PC-3 (cell line): ENCODE data around the gene HYOU1. TPM values are rescaled to one million over a fixed set of nuclear protein-coding genes. Genes with fewer than 3 reads are reported as not detected.

Source experiments
- ATAC-seq: fragments of 200-7000 bp; cut with Tn5 transposase; 2 replicates; pipeline ENCODE4 v1.9.1; 2020; ENCODE audit warnings: mild to moderate bottlenecking, moderate library complexity
- BruUV-seq: library from RNA; stranded (reverse); fragments of 400-500 nt; replicated peaks from 2 replicates; lab custom pipeline; 2021; lab: Mats Ljungman, UMichigan
- CTCF ChIA-PET: fragments of 300-600 bp; sonication (Branson Sonifier 250); formaldehyde crosslinking; loops from one replicate; lab custom pipeline; 2022; ENCODE audit warnings: antibody characterized with exemption; lab: Charles Lee
- POLR2A ChIA-PET: fragments of 300-600 bp; sonication (Branson Sonifier 250); formaldehyde crosslinking; loops from one replicate; lab custom pipeline; 2022; ENCODE audit warnings: antibody characterized with exemption; ENCODE audit not compliant: unreplicated experiment; lab: Charles Lee
- DNase-seq: peaks from one replicate; pipeline ENCODE4 v3.0.0-alpha.2; 2015
- H2AFZ ChIP-seq: fragments of 300-600 bp; sonication (generic); 2 replicates; pipeline ENCODE4 v1.6.0; 2016; ENCODE audit warnings: antibody characterized with exemption, low read length
- H3F3A ChIP-seq: fragments of 300-600 bp; sonication (generic); one replicate; pipeline ENCODE4 v1.6.0; 2017; ENCODE audit warnings: antibody characterized with exemption, low read length, control low read depth, mild to moderate bottlenecking; ENCODE audit not compliant: unreplicated experiment
- H3K27ac ChIP-seq: fragments of 300-600 bp; sonication (generic); 2 replicates; pipeline ENCODE4 v1.5.1; 2016; ENCODE audit warnings: mild to moderate bottlenecking, low read length
- H3K27me3 ChIP-seq: fragments of 300-600 bp; sonication (generic); 2 replicates; pipeline ENCODE4 v1.6.1; 2016; ENCODE audit warnings: low read length, mixed read lengths
- H3K36me3 ChIP-seq: fragments of 300-600 bp; sonication (generic); 2 replicates; pipeline ENCODE4 v1.6.1; 2016; ENCODE audit warnings: low read depth, mixed run types, low read length, mixed read lengths
- H3K4me1 ChIP-seq: fragments of 300-600 bp; sonication (generic); 2 replicates; pipeline ENCODE4 v1.5.1; 2016; ENCODE audit warnings: low read length; ENCODE audit not compliant: insufficient read depth
- H3K4me2 ChIP-seq: fragments of 300-600 bp; sonication (generic); 2 replicates; pipeline ENCODE4 v1.6.0; 2016; ENCODE audit warnings: low read length
- H3K4me3 ChIP-seq: fragments of 300-600 bp; sonication (generic); 2 replicates; pipeline ENCODE4 v1.5.1; 2016; ENCODE audit warnings: mild to moderate bottlenecking, low read length, mixed read lengths
- H3K79me2 ChIP-seq: fragments of 300-600 bp; sonication (generic); 2 replicates; pipeline ENCODE4 v1.6.1; 2017; ENCODE audit warnings: low read length, mixed read lengths
- H3K9ac ChIP-seq: fragments of 300-600 bp; sonication (generic); 2 replicates; pipeline ENCODE4 v1.6.0; 2016; ENCODE audit warnings: mild to moderate bottlenecking, low read length
- H3K9me2 ChIP-seq: fragments of 300-600 bp; sonication (generic); replicated peaks from 2 replicates; pipeline ENCODE4 v1.6.1; 2016; ENCODE audit warnings: mixed run types, low read length, mixed read lengths
- H3K9me3 ChIP-seq: fragments of 300-600 bp; sonication (generic); 2 replicates; pipeline ENCODE4 v1.6.1; 2016; ENCODE audit warnings: low read length, mixed read lengths
- H4K20me1 ChIP-seq: fragments of 300-600 bp; sonication (generic); 2 replicates; pipeline ENCODE4 v1.6.1; 2016; ENCODE audit warnings: low read length, mixed read lengths
- EZH2 ChIP-seq: fragments of 300-600 bp; sonication (generic); IDR thresholded peaks from one replicate; pipeline ENCODE4 v1.6.1; 2017; ENCODE audit warnings: antibody characterized with exemption, mild to moderate bottlenecking, low read length; ENCODE audit not compliant: unreplicated experiment
- EZH2phosphoT487 ChIP-seq: fragments of 300-600 bp; sonication (generic); IDR thresholded peaks from 2 replicates; pipeline ENCODE4 v1.6.1; 2018; ENCODE audit warnings: mild to moderate bottlenecking, antibody characterized with exemption, low read length, borderline replicate concordance
- intact Hi-C: fragments of 100-400 bp; cut with micrococcal nuclease; formaldehyde crosslinking; loops from 2 replicates; pipeline ENCODE4 v1.9.0; 2023
- total RNA-seq: library from RNA; depleted of rRNA; stranded (reverse); fragments of >200 nt; gene quantifications from 2 replicates; pipeline ENCODE4 v1.2.3, GENCODE V29; 2014
- TF ChIP-seq, protein P1 (sequence below): fragments of 300-600 bp; sonication (generic); conservative IDR thresholded peaks from 2 replicates; pipeline ENCODE4 v1.5.1; 2017; ENCODE audit warnings: antibody characterized with exemption, low read depth, mild to moderate bottlenecking, low read length

Gene HYOU1
- total RNA-seq, 1 experiment from 2014 or later = 168 TPM

DNA sequence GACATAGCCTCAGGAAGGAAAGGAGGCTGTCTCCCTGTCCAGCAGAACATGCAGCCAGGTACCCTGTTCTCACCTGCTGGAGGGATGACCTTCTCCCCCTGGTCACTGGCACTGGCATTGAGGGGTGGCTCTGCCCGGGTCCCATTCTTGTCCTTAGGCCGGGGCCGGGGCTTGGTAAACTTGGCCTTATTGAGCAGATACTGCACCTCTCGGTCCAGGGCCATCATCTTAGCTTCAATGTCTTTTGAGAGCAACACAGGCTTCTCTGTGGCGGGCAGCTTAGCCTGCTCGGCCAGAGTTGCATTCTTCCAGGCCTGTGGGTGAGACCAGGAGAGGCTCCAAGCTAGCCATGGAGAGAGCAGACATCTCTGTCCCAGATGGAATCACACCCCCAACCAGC lies 10.5 kb downstream of the HYOU1 start:
- BruUV-seq = no TSS peak

DNA sequence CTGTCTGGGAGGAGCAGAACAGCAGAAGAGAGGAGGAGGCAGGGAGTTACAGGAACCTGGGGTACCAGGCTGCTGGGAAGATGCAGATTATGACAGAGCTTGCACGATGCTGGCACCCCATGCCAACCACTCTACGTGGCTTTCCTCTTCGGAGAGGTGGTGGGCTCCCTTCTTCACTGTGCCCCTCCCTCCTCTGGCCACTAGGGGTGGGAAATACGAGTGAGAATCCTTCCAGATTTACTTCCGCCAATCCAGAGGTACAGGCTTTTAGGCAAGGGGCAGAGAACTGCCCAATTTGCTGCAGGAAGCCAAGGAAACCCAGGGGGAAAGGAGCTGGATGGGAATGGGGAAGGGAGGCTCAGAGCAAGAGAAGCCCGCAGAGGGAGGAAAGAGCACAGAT lies 12.3 kb downstream of the HYOU1 start:
- POLR2A ChIA-PET = interaction anchor here (0.6 kb wide), 1 partner anchor 58 kb away, joined by 3 read pairs; no protein-coding TSS in a partner anchor
- Histone ChIP-seq H3K27ac (no peak overlapping the region), H4K20me1 (no peaks in the 10 kb centered on the region), H3K4me3 (no peak overlapping the region), H3K9ac (no peak overlapping the region), H3F3A (no peaks in the 10 kb centered on the region), H3K27me3 (no peaks in the 10 kb centered on the region), H3K36me3 (peaks cover 38% of the 10 kb centered on the region), H3K79me2 (no peaks in the 10 kb centered on the region), H3K9me3 (no peaks in the 10 kb centered on the region), H2AFZ (no peak overlapping the region), H3K4me2 (no peak overlapping the region), H3K9me2 (no peaks in the 10 kb centered on the region), H3K4me1 (no peaks in the 10 kb centered on the region)
- no peak for ATAC-seq
- no TSS peak for BruUV-seq
- intact Hi-C loops = no loop called here
- CTCF ChIA-PET = no interaction called here
- no peak for DNase-seq
- no peak for TF ChIP-seq EZH2
- no peak for TF ChIP-seq EZH2phosphoT487
- TF ChIP-seq, protein P1, sequence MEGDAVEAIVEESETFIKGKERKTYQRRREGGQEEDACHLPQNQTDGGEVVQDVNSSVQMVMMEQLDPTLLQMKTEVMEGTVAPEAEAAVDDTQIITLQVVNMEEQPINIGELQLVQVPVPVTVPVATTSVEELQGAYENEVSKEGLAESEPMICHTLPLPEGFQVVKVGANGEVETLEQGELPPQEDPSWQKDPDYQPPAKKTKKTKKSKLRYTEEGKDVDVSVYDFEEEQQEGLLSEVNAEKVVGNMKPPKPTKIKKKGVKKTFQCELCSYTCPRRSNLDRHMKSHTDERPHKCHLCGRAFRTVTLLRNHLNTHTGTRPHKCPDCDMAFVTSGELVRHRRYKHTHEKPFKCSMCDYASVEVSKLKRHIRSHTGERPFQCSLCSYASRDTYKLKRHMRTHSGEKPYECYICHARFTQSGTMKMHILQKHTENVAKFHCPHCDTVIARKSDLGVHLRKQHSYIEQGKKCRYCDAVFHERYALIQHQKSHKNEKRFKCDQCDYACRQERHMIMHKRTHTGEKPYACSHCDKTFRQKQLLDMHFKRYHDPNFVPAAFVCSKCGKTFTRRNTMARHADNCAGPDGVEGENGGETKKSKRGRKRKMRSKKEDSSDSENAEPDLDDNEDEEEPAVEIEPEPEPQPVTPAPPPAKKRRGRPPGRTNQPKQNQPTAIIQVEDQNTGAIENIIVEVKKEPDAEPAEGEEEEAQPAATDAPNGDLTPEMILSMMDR = no peak; the same call in 1 of the 2 replicates

More for the DNA sequence above, 10.5 kb downstream of the HYOU1 start:
- Histone ChIP-seq H3K4me2 (no peak overlapping the region), H3K9me3 (no peaks in the 10 kb centered on the region), H3K9me2 (no peaks in the 10 kb centered on the region), H3K27me3 (no peaks in the 10 kb centered on the region), H3K4me3 (no peak overlapping the region), H4K20me1 (no peaks in the 10 kb centered on the region), H2AFZ (no peak overlapping the region), H3K36me3 (peaks cover 49% of the 10 kb centered on the region), H3K9ac (no peak overlapping the region), H3K27ac (no peak overlapping the region), H3K4me1 (no peaks in the 10 kb centered on the region), H3F3A (no peaks in the 10 kb centered on the region), H3K79me2 (no peaks in the 10 kb centered on the region)
- intact Hi-C loops = no loop called here
- ChIA-PET POLR2A (interaction anchor here (0.6 kb wide), 1 partner anchor 615 kb away, joined by 14 read pairs; no protein-coding TSS in a partner anchor), CTCF (no interaction called here)
- no peak for DNase-seq
- TF ChIP-seq EZH2 = no peak
- TF ChIP-seq, protein P1 = no peak
- TF ChIP-seq EZH2phosphoT487 = no peak
- no peak for ATAC-seq

DNA sequence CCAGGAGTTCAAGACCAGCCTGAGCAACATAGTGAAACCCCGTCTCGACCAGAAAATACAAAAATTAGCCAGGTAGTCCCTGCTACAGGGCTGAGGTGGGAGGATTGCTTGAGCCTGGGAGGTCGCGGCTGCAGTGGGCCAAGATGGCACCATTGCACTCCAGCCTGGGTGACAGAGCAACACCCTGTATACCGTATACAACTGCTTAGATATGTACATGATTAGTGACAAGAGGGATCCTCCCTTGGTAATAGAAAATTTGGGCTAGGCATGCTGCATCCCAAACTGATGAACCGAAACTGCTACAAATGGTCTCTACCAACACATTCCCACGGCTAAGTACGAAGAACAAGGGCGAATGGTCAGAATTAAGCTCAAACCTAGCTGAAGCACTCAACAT lies 14.1 kb downstream of the HYOU1 start:
- intact Hi-C loops = no loop called here
- Histone ChIP-seq H3K9me2 (no peaks in the 10 kb centered on the region), H3K27ac (no peak overlapping the region), H4K20me1 (no peaks in the 10 kb centered on the region), H3K9ac (no peak overlapping the region), H3F3A (no peaks in the 10 kb centered on the region), H2AFZ (no peak overlapping the region), H3K9me3 (no peaks in the 10 kb centered on the region), H3K27me3 (no peaks in the 10 kb centered on the region), H3K4me1 (no peaks in the 10 kb centered on the region), H3K36me3 (peaks cover 20% of the 10 kb centered on the region), H3K79me2 (no peaks in the 10 kb centered on the region), H3K4me3 (no peak overlapping the region), H3K4me2 (no peak overlapping the region)
- no TSS peak for BruUV-seq
- ATAC-seq (no peak), DNase-seq (no peak)
- ChIA-PET POLR2A (interaction anchor here (0.6 kb wide), 1 partner anchor 82 kb away, joined by 4 read pairs; no protein-coding TSS in a partner anchor), CTCF (no interaction called here)
- TF ChIP-seq EZH2phosphoT487 = no peak
- TF ChIP-seq EZH2 = no peak
- TF ChIP-seq, protein P1 = no peak
